LoVo (cell line): Measurements from ENCODE around the gene MACROD2.

ENCODE experiments used
- DNase-seq: peaks from one replicate; pipeline ENCODE4 v3.0.0-alpha.2; 2016; ENCODE audit warnings: low spot score

Gene MACROD2

GRCh38 chr20:15859061-15859460 is 1863.7 kb downstream of the MACROD2 start:
- DNase-seq, result no peak

GRCh38 chr20:15860850-15861249 is 1865.5 kb downstream of the MACROD2 start:
- no peak for DNase-seq

- no peak for DNase-seq
These were observed 1866.9 kb downstream of the MACROD2 start for GRCh38 chr20:15862178-15862577.

- no peak for DNase-seq
These were observed 1868.4 kb downstream of the MACROD2 start for GRCh38 chr20:15863735-15864134.

- DNase-seq, result no peak
These were observed 1870.2 kb downstream of the MACROD2 start for GRCh38 chr20:15865553-15865952.

- DNase-seq, result no peak
These were observed 1871.8 kb downstream of the MACROD2 start for GRCh38 chr20:15866916-15867730.

GRCh38 chr20:15867899-15868298 is 1872.6 kb downstream of the MACROD2 start:
- no peak for DNase-seq

- no peak for DNase-seq
These were observed 1880.1 kb downstream of the MACROD2 start for GRCh38 chr20:15875446-15875845.

GRCh38 chr20:15882553-15882952 is 1887.2 kb downstream of the MACROD2 start:
- DNase-seq, result no peak

- no peak for DNase-seq
These were observed 1890.9 kb downstream of the MACROD2 start for GRCh38 chr20:15886250-15886649.

- no peak for DNase-seq
These were observed 1892.1 kb downstream of the MACROD2 start for GRCh38 chr20:15887387-15887786.

- no peak for DNase-seq
These were observed 1893.7 kb downstream of the MACROD2 start for GRCh38 chr20:15889061-15889460.

GRCh38 chr20:15889514-15890256 is 1894.4 kb downstream of the MACROD2 start:
- DNase-seq, result peak; percentile 7

GRCh38 chr20:15890407-15890982 is 1895.2 kb downstream of the MACROD2 start:
- no peak for DNase-seq

GRCh38 chr20:15895126-15895525 is 1899.8 kb downstream of the MACROD2 start:
- DNase-seq, result no peak

GRCh38 chr20:15895560-15896084 is 1900.3 kb downstream of the MACROD2 start:
- no peak for DNase-seq

GRCh38 chr20:15899967-15900366 is 1904.7 kb downstream of the MACROD2 start:
- no peak for DNase-seq

- DNase-seq, result no peak
These were observed 1905.1 kb downstream of the MACROD2 start for GRCh38 chr20:15900443-15900842.

GRCh38 chr20:15902493-15902892 is 1907.2 kb downstream of the MACROD2 start:
- no peak for DNase-seq

GRCh38 chr20:15905661-15906060 is 1910.3 kb downstream of the MACROD2 start:
- DNase-seq, result no peak

GRCh38 chr20:15909995-15910394 is 1914.7 kb downstream of the MACROD2 start:
- DNase-seq, result no peak

GRCh38 chr20:15911581-15911980 is 1916.3 kb downstream of the MACROD2 start:
- no peak for DNase-seq
